Gastrocnemius medialis (tissue), 4 donors: ENCODE measurements around the gene UTS2B.

Experiments
- POLR2A ChIP-seq, 2 donors: fragments of 450-650 bp; IDR thresholded peaks; one replicate each; pipeline ENCODE4 v1.6.1; 2017; ENCODE audit warnings: antibody characterized with exemption in 2 of 2, mild to moderate bottlenecking in 2 of 2, moderate library complexity in 2 of 2
- TF ChIP-seq, protein P1 (sequence below), 5 experiments: fragments of 450-650 bp in 3 of 5; fragments of 200-600 bp in 2 of 5; sonication (generic) in 2 of 5; IDR thresholded peaks in 4 of 5; conservative IDR thresholded peaks in 1 of 5; 1 replicate in 4 of 5; 2 replicates in 1 of 5; pipeline ENCODE4 v1.5.1; 2016 to 2019; ENCODE audit warnings: antibody characterized with exemption in 5 of 5, mild to moderate bottlenecking in 3 of 5, moderate library complexity in 3 of 5

DNA sequence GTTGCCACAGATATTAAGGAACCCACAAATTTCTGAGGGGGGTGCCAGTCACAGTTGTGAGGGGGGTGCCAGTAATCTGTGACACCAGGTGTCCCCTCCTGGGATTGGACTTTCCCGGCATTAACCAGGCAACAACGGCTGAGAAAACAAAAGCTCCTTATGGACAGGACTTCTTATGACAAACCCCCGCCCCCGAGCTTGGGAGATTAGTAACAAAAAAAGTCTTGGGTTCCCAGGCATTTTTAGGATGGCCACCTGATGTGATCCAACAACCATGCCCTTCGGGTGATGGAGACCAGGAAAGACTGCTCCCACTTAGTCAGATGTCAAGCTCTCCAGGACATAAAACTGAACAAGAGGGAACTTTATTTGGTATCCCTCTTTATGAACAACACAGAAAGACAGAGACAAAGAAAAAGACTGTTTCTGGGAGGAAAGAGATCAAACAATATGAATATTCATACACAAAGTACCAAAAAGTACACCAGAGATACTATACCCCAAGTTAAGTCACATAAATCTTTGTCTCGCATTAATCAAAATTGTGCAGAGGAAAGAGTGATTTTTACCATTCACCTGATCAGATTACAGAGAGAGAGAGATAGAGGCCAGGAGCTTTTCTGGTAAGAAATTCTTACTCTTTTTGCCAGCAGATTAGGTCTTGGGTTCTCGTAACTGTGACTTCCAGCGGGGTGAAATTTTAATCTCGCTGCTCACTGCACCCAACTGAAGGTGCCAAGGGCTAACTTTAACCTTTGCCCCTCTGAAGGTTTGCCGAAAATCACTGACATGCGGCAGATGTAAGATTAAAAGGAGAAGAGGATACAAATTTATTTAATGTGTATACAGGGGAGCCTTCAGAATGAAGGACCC is 69.7 kb downstream of the UTS2B start:
- TF ChIP-seq, protein P1, sequence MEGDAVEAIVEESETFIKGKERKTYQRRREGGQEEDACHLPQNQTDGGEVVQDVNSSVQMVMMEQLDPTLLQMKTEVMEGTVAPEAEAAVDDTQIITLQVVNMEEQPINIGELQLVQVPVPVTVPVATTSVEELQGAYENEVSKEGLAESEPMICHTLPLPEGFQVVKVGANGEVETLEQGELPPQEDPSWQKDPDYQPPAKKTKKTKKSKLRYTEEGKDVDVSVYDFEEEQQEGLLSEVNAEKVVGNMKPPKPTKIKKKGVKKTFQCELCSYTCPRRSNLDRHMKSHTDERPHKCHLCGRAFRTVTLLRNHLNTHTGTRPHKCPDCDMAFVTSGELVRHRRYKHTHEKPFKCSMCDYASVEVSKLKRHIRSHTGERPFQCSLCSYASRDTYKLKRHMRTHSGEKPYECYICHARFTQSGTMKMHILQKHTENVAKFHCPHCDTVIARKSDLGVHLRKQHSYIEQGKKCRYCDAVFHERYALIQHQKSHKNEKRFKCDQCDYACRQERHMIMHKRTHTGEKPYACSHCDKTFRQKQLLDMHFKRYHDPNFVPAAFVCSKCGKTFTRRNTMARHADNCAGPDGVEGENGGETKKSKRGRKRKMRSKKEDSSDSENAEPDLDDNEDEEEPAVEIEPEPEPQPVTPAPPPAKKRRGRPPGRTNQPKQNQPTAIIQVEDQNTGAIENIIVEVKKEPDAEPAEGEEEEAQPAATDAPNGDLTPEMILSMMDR (IDR thresholded peaks at IDR 0.05 in 4 of 5, conservative IDR thresholded peaks at IDR 0.05 in 1 of 5), result no peak
- TF ChIP-seq POLR2A (IDR thresholded peaks at IDR 0.05), result no peak
